ENCODE results near the gene TEKTIP1.

DNA sequence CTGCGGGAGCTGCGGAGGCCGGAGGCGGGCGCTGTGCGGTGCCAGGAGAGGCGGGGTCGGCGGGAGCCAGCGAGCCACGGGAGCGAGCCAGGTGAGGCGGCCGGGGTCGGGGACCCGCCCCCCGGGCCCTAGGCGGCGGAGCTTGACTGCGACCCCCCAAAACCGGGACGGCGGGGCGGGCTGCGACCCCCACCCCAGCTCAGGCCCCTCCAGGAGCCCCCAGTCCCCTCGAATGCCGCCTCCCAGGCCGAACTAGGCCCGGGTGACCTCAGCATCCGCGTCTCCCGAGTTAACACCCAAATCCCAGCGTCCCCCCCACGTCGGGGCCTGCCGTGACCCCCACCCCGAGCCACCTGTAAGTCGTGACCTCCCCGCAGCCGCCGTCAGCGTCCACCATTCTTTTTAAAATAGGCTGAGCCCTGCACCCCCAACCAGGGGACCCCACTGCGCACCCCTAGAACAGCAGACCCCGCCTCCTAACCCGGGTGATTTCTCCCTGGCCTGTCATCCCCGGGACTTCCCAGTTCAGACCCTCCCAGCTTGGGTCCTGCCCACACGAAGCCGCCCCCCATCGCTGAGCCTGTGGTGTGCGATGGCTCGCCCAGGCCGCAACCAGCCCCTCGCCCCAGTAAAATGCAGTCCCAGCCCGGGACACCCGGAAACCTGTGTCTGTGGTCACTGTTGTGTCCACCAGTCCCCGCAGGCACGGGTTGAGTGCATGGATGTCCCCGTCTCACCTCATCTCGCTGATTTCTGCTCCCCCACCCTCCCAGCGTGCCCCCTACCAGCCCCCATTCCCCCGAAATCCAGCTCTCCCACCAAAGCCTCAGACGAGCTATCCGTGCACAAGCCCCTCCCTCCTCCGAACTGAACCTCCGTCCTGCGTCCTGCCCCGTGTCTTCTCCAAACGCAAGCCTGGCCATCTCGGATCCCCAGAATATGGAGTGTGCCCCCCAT lies 32.3 kb upstream of the TEKTIP1 start:
- TF ChIP-seq, protein P1, sequence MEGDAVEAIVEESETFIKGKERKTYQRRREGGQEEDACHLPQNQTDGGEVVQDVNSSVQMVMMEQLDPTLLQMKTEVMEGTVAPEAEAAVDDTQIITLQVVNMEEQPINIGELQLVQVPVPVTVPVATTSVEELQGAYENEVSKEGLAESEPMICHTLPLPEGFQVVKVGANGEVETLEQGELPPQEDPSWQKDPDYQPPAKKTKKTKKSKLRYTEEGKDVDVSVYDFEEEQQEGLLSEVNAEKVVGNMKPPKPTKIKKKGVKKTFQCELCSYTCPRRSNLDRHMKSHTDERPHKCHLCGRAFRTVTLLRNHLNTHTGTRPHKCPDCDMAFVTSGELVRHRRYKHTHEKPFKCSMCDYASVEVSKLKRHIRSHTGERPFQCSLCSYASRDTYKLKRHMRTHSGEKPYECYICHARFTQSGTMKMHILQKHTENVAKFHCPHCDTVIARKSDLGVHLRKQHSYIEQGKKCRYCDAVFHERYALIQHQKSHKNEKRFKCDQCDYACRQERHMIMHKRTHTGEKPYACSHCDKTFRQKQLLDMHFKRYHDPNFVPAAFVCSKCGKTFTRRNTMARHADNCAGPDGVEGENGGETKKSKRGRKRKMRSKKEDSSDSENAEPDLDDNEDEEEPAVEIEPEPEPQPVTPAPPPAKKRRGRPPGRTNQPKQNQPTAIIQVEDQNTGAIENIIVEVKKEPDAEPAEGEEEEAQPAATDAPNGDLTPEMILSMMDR (conservative IDR thresholded peaks at IDR 0.05 in 1 of 2, IDR thresholded peaks at IDR 0.05 in 1 of 2; ENCODE audit: extremely low read depth in 1 of 2, insufficient read depth in 1 of 2, low read depth in 1 of 2, low read length in 2 of 2): no peak
- TF ChIP-seq EZH2 (IDR thresholded peaks at IDR 0.05; ENCODE audit: borderline replicate concordance, low read length): no peak
